NCI-H2227 (cell line): ENCODE results near the gene ACP1.

Experiments
- DNase-seq: peaks from one replicate; lab custom pipeline; 2025; ENCODE audit not compliant: unreplicated experiment; lab: John Stamatoyannopoulos, UW

Gene ACP1

DNA sequence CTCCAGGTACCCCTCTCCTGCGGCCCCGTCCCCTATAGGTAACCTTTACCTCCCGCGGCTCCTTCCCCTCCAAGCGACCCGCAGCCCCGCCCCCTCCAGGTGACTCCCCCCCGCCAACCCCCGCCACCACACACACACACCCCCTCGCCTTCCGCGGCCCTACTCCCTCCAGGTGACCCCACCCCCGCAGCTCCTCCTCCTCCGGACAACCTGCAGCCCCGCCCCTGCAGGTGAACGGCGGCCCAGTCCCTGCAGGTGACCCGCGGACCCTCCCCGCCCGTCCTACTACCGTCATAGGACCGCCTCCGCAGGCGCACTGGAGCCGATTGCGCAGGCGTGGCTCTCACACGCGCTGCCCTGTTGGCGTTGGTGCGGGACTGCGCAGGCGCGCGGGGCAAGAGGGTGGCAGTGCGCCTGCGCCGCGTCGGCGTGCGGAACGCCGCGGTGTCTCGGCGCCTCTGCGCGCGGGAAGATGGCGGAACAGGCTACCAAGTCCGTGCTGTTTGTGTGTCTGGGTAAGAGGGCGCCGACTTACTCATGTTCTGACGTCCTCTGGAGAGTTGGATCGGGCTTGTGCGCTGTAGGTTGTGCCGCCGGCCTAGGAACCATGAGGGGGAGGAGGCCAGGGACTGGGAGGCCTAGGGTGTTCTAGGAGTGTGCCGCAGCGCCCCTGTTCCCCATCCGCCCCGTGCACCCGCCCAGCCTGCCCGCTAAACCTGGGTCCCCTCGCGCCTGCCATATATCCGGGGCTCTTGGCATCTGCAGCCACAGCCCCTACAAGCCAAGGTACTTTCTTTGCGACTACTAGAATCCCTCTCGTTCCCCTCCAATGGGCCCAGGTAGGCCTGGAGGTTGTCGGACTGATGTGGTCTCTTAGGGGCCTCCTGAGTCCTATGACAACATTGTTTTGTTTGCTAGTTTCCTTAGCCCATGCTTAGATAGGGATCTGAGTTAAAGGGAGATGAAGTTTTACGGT, at the start of gene ACP1:
ACP1 (plus strand) TSS at position 455 of the 976 bp plus-strand sequence; CDS start at position 473, 18 bp downstream.
- peak; percentile 98 for DNase-seq

DNA sequence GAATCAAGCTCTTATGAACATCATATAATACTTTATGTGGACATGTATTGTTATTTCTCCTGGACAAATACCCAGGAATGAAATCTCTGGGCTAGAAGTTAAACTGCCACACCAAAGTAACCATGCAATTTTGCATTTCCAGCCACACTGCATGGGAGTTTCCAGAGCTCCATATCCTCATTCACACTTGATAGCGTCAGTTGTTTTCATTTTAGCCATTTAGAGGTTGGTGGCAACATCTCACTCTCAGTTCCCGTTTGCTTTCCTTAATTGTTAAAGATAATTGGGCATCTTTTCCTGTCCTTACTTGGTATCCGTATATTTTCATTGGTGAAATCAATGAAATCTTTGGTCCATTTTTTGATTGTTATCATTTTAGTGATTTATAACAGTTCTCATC, 48.7 kb upstream of the ACP1 start:
- no peak for DNase-seq

DNA sequence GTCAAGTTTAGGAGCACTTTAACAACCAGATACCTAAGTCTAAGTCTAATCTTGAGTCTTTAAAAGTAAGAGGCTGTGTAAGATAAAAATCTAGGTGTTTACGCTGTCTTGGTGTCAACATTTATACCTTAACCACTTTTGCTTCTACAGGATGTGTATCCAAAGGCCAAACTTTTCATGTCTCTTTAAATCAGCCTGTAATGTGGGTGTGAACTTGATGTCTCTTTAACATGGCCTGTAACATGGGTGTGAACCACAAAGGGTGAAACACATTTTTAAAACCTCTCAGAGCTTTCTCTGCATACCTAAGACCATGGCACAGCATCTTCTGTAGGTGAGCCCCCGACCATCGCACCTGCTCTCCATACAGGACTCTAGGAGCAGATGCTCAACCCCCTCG, 41.3 kb upstream of the ACP1 start:
- DNase-seq, result no peak

DNA sequence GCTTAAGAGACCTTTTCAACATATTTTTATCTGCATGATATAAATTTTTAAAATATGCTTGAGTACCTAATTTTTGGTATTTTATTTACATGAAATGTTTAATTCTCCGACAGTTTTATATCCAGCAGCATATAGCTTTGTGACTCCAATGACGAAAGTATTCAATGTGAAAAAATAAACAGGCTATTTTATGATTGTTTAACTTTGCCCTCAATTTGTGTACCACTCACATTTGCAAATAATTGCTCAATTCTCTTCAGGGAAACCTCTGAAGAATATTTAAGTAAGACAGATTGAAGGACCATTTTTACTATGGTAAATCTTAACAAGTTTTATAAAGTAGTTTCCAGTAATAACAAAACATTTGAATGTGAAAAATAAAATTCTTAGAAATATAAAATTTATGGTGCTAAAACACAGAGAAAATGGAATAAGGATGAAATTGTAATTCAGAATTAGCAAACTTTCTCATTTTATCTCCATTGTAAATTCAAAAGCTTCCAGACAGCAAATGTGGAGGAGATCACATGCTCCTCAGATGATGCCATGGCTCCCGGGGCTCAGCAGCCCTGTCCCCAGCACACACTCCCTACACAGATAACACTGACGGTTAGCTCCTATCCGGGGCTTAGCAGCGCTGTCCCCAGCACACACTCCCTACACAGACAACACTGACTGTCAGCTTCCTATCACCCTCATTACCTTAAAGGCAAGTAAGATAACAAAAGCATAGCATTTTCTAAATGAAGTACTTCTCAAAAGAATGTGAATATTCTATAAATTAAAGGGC, 40.6 kb upstream of the ACP1 start:
- no peak for DNase-seq

DNA sequence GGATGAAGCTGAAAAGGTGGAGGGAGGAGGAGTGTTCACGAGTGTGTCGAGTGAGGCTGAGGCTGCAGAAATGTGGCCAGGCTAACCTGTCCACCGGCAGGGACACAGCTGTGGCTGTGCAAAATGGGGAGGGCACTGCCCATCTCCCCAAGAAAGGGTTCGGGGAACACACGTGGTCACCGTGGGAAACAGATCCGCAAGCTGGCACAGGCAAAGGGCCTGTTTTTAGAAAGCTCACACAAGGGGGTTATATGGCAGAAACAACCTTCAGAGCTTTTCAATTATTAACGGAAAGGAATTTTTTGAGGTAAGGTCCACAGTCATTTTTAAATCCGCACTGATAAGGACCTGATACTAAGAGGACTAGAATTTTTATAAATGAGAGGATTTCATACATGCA, 36.6 kb upstream of the ACP1 start:
- DNase-seq, result no peak

DNA sequence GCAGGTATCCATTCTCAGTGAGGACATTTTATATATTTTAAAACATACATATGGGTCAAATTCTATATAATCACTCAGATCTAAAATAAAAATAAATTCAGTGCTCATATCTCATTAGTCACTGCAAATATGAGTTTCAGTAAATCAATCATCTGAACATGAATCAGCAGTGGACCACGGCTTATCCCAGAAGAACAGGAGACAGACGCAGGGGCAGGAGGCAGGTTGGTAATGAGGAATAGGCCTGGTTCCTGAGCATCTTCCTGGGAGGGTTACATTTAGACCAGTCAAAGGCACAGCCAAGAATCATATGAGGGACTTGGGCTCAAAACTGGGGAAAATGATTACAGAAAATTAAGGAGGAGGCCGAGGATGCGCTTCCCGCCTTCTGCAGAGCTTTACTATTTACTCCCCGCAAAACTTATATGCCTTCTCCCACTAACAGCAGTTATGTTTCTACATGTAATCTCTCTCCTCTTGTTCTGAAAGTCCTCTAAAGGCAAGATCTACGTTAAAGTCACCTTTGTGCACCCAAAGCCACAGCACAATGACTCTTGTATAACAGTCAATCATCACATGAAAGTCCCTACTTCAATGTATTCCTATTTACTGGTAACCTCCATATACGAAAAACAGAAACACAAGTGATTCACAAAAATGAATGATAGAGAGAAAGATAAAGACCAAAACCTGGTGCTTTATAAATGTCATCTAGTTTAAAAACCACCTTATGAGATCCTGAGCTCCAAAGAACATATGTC, 36.0 kb upstream of the ACP1 start:
- DNase-seq, result no peak

DNA sequence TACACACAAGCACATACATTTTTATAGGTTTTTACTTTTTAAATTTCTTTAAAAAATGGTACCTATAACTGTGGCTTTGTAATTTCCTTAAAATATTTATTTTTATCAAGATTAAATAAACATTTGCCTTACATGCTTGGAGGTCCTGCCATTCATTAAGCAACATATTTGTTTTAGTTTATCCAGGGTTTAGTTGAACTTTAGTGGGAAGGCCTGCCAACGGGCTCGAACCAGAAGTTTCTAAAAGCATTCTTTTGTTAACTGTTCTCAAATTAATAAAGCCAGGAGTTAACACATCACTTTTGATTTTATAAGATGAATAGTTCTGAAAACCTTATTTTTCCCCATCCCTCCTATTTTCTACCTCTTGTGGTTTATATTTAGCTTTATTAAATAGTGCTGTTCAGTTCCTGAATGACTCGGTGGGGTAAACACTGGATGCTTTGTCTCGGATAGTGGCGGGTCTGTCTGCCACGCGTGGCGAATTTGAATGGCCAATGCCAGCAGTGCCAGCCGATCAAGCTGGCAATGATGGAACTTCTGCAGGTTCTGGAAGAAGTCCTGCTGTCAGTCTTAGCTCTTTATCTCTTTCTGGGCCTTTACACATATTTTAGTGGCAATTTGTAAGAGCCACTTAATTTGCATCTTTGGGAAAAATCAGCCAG, 33.1 kb upstream of the ACP1 start:
- DNase-seq, result no peak

DNA sequence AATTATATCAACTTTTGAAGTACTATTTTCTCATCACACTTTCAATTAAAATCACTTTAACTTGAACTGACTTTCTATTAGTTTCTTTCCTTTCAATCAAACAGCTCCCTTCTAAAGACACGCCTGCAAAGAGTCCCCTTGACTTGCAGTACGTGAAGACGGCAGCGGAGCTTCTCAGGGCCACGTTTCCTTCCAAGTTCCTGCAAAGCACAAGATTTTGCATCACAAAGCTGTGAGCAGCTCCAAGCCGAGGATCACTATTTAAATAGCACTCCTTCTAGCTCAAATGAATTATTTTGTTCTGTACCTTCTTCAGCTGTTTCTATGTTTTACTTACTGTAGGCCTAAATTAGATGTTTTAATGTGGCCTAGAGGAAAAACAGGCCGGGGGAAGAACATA, 31.7 kb upstream of the ACP1 start:
- DNase-seq, result no peak

DNA sequence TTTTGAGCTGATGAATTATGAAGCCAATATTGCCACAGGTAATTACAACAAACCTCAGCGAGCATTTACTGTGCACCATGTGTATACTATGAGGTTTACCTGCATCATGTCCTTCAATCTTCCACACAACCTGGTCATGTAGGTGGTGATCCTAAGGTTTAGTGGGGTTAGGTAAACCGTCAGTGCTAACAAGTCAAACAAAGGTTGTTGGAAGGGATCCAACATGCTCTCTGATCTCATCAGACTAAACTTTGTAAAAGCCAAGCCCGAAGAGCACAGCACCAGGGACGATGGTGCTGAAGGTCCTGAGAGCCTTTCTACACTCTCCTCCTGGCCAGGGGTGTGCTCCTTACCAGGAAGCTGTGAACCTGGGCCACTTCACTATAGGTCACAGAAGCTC, 30.3 kb upstream of the ACP1 start:
- no peak for DNase-seq

DNA sequence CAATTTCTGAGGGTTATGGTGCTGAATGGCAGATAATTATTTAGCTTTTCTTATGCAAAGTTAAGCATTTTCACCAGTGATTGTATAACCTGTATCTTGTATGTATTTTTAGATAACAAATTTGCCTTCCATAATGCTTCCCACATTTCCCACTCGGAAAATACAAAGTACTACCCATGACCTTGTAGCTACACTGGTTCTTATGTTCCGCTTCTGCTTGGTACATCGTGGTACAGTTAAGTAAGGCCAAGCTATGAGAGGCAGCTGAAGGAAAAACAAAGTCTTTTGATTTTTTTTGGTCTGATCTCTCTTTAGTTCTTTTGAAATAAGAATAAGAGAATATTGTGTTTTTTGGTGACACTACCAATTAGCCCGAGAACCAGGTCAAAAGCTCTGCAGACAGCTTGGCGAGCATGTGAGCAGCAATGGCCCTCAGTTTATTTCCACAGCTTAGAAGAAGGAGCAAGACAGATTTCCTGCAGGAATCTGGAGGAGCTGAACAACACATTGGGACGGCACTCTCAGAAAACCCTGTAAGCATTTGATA, 27.7 kb upstream of the ACP1 start:
- DNase-seq, result no peak

DNA sequence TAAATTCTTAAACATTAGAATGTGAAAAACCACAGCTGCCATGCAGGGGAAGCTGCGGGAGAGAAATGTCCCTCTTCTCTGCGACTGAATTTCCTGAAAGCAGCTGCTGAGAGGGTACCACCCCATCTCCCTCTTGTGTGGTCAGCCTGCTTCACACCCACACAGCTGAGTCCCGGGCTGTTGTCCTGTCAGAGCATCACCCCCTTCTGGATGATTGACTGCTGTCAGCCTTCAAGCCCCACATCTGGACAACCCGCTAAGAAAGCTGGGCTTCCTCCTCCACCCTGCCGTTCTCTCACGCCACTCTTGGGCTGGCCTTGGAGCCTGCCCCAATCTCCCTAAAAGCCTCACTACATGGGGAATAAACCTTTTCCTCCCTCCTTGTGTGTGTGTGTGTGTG, 26.9 kb upstream of the ACP1 start:
- DNase-seq, result no peak

DNA sequence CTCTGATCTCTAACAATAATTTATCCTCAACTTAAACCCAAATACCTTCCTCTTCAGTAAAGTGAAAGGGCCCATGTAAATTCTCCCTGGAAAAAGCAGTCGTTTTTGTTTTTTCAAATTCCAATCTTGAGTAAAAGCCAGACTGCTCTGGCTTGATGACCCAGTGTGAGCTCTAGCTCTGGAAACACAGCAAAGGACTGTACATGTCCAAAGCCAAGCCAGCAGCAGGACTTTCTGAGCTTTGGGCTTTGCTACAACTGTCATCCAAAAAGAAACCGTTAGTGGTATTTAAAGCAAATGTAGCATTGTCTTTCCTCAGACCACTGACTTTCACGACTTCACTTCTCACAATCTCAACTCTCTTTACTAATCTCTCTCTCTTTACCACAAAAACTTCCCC, 26.3 kb upstream of the ACP1 start:
- no peak for DNase-seq

DNA sequence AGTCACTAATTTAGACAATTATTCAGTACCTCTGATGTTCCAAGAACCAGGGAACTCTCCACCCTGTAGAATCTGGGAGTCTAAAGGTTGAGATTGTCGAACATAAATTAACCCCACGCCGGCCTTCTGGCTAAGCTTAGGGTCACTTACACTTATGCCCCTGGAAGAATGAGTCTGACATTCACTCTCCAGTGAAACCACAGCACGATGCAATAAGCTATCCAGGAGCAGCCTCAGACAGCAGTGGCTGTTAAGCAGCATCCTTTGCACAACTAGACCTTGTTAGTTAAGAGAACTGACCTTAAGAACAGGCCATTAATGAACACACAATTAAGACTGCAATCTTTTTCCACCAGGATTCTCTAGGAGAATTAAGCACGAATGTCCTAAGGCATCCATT, 25.9 kb upstream of the ACP1 start:
- no peak for DNase-seq

DNA sequence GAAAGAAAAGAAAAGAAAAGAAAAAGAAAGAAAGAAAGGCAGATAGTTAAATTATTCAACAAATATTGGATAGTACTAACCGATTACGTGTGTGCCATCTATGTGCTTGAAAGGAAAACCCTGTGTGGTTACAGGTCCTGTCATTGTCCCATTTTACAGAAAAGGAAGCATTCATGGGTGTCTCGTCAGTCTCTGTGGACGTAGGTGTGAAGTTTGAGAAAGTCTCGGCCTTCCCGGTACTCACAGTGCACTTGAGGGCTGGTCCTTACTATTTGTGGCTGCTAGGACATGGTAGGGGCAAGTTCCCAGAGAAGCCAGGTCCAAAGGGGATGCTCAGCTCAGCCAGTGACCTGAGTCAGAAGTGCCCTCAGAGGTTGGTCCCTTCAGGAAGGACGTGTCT, 20.2 kb upstream of the ACP1 start:
- DNase-seq, result no peak

DNA sequence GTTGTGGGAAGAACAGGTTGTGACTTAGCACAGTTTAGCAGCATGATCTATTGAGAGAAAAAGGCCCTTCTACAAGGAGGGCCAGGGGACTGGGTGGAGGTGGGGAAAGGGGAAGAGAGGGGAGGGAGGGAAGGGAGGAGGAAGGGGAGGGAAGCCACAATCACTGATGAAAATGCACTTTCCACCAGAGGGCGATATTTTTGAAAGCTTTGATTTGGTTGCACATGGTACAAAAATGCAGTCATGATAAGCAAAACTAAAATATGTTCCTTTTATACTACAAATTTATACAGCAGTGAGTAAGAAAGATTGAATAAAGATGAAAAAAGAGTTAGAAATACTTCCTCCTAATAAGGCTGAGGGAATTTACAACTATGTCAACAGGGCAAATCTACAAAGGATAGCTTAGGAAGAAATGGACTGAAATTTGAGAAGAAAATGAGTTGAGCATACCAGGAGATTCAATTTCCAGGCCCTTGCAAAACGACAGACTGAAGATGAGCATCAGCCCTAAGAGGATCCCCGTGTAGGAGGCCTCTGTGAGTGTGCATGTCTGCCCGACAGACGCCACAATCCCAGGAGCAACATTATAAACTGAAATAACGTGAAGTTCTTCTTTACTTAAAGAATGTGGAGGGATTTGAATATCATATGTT, 18.1 kb upstream of the ACP1 start:
- DNase-seq, result peak; percentile 51

DNA sequence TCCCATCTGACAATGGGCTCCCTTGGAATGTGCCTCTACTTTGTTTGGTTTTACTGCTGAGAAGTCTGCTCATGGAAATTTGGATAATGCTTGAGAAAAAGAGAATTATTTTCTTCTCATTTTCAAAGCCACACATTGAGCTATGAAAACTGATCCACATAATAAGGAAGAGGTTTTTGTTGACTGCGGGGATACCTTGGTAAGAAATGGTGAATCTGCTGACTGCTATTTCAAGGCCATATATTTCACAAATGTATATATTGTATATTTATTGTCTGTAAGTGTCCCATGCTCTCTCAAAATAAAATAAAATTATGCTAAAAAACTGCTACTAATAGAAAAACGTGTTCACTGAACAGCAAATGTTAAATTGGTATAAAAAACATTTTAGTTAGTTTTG, 16.0 kb upstream of the ACP1 start:
- DNase-seq, result no peak

DNA sequence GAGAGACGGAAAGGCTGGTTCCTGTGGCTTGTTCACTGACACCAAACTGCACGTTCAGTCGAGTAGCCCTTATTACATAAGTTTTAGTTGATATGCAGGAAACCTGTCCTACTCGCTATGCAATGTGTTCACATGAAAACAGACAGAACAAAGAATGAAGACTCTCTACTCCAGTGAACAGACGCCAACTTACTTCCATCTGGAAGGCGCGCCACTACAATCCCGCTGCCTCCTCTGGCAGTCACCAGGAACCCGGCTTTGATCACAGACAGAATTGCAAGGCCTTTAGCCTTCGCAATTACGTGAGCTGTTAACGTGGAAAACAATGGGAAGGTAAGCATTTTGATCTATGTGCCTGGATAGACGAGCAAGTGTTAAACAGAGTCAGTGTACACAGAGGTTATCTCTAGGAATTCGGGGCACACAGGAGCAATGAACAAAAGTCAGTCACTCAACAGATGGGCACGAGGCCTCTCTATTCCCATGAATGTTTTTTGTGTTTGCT, 15.2 kb upstream of the ACP1 start:
- no peak for DNase-seq

DNA sequence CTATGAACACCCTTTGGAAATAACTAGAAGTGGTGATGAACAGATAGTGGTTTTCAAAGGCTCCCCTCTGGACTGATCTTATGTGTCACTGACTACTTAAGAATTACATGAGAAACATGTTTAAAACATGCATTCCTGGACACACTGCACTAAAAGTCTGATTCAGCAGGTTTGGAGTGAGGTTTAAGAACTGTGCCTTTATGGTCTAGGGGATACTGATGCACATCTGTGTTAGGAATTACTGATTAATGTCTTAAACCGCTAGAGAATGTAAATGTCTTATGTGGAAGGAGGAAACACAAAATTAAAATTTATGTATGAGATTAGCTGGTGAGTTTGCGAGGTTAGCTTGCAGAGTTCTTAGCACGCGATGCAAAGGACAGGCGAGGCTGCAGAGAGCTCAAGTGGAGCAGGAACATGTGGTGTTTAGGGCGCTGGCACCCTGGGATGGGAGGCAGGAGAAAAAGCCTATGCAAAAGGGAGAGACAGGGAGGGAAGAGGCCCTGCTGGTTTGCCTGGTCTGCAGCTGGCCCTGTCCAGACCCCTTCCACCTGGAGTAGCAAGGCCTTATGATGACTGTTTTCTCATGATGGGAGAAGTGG, 12.6 kb upstream of the ACP1 start:
- DNase-seq, result no peak

DNA sequence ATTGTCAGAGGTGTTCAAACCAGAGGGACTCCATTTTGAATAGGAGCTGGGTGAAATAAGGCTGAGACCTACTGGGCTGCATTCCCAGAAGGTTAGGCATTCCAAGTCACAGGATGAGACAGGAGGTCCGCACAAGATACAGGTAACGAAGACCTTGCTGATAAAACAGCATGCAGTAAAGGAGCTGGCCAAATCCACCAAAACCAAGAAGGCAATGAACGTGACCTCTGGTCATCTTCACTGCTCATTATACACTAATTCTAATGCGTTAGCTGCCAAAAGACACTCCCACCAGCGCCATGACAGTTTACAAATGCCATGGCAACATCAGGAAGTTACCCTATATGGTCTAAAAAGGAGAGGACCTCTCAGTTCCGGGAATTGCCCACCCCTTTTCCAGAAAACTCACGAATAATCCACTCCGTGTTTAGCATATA, 11.5 kb upstream of the ACP1 start:
- no peak for DNase-seq
